ENCODE measurements around the gene FHAD1.
A peak's percentile ranks its signal among the peaks of the same experiment; 100 is the strongest.

Gene FHAD1

GRCh38 chr1:15332952-15333715 is 86.1 kb downstream of the FHAD1 start:
- intact Hi-C loops (cut with DNase I) = no loop called here
- DNase-seq = no peak

- no peak for DNase-seq
- intact Hi-C loops (cut with DNase I) = no loop called here
Measured at GRCh38 chr1:15334995-15335394, 88.0 kb downstream of the FHAD1 start.

- intact Hi-C loops (cut with DNase I) = no loop called here
Measured at GRCh38 chr1:15336866-15337265, 89.8 kb downstream of the FHAD1 start.

GRCh38 chr1:15337656-15338402 is 90.8 kb downstream of the FHAD1 start:
- DNase-seq = no peak
- intact Hi-C loops (cut with DNase I) = no loop called here

More at GRCh38 chr1:15336866-15337265, 89.8 kb downstream of the FHAD1 start:
- DNase-seq = no peak

GRCh38 chr1:15339570-15339969 is 92.5 kb downstream of the FHAD1 start:
- intact Hi-C loops (cut with DNase I) = no loop called here
- DNase-seq = no peak

- intact Hi-C loops (cut with DNase I) = no loop called here
- no peak for DNase-seq
Measured at GRCh38 chr1:15341228-15341627, 94.2 kb downstream of the FHAD1 start.

GRCh38 chr1:15341634-15342407 is 94.8 kb downstream of the FHAD1 start:
- intact Hi-C loops (cut with DNase I) = no loop called here

GRCh38 chr1:15342408-15342967 is 95.5 kb downstream of the FHAD1 start:
- intact Hi-C loops (cut with DNase I) = no loop called here

More at GRCh38 chr1:15341634-15342407, 94.8 kb downstream of the FHAD1 start:
- DNase-seq = no peak

GRCh38 chr1:15343099-15343498 is 96.1 kb downstream of the FHAD1 start:
- intact Hi-C loops (cut with DNase I) = no loop called here
- DNase-seq = no peak

More at GRCh38 chr1:15342408-15342967, 95.5 kb downstream of the FHAD1 start:
- no peak for DNase-seq

- intact Hi-C loops (cut with DNase I) = no loop called here
- DNase-seq = peak in 9 of 42 donors; percentile 10 to 45 (median 18)
Measured at GRCh38 chr1:15343729-15344128, 96.7 kb downstream of the FHAD1 start.

- intact Hi-C loops (cut with DNase I) = no loop called here
- no peak for DNase-seq
Measured at GRCh38 chr1:15344380-15344779, 97.4 kb downstream of the FHAD1 start.

GRCh38 chr1:15344800-15345704 is 98.0 kb downstream of the FHAD1 start:
- DNase-seq = no peak
- intact Hi-C loops (cut with DNase I) = no loop called here

- intact Hi-C loops (cut with DNase I) = no loop called here
- DNase-seq = peak in 37 of 42 donors; percentile 11 to 65 (median 39)
Measured at GRCh38 chr1:15345705-15346345, 98.8 kb downstream of the FHAD1 start.

GRCh38 chr1:15346346-15347030 is 99.5 kb downstream of the FHAD1 start:
- intact Hi-C loops (cut with DNase I) = no loop called here
- DNase-seq = no peak

- no peak for DNase-seq
- intact Hi-C loops (cut with DNase I) = no loop called here
Measured at GRCh38 chr1:15347182-15347581, 100.2 kb downstream of the FHAD1 start.

- DNase-seq = no peak
- intact Hi-C loops (cut with DNase I) = no loop called here
Measured at GRCh38 chr1:15348648-15349047, 101.6 kb downstream of the FHAD1 start.

GRCh38 chr1:15349133-15349532 is 102.1 kb downstream of the FHAD1 start:
- intact Hi-C loops (cut with DNase I) = no loop called here

More at GRCh38 chr1:15349133-15349532, 102.1 kb downstream of the FHAD1 start:
- DNase-seq = no peak

All from head of caudate nucleus (tissue), 42 donors.